CD4-positive, alpha-beta T cell treated with Interleukin-21 for 1 hour (primary cell): ENCODE results near the gene KCNK13.
"Not testable (repeated sequence)": the region's sequence is repeated elsewhere in the genome, so short reads cannot be mapped to it uniquely, and the experiment has no call there.

Experiments used
- DNase-seq: peaks from one replicate; pipeline ENCODE4 v3.0.0-alpha.2; 2020

Gene KCNK13

DNA sequence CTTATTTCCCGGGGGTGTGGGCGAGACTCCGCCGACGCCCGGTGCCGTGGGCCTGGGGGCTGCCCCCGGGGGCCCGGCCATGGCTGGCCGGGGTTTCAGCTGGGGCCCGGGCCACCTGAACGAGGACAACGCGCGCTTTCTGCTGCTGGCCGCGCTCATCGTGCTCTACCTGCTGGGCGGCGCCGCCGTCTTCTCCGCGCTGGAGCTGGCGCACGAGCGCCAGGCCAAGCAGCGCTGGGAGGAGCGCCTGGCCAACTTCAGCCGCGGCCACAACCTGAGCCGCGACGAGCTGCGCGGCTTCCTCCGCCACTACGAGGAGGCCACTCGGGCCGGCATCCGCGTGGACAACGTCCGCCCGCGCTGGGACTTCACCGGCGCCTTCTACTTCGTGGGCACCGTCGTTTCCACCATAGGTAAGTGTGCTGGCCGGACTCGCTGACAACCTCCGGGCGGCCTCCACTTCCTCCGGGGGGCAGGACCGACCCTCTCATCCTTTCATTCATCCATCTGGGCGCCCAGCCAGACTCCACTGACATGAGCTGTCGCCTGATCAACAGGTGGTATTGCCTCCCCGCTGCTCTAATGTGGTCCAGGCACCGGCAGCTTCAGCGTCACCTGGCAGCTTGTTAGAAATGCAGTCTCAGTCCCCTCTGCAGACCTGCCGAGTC lies 467 bp downstream of the KCNK13 start:
- no peak for DNase-seq

GRCh38 chr14:90062822-90063539 lies 1.2 kb downstream of the KCNK13 start:
- no peak for DNase-seq

DNA sequence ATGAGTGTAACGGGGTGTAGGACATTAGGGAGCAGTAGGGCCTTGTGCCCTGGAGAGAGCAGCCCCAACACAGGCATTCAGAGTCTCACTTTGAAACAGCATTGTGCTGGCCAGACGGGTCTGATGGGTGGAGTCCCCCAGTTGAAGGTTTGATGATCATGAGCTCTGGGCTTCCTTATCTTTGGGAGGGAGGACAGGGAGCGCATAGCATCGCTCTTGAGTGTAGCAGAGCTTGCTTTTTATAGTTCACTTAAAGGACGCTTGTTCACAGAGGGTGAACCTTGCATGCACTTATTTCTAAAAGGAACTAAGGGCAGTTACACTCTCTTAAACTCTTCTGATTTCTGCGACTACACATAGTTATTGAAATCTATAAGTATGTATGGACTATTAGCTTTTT lies 10.6 kb downstream of the KCNK13 start:
- DNase-seq, result no peak

DNA sequence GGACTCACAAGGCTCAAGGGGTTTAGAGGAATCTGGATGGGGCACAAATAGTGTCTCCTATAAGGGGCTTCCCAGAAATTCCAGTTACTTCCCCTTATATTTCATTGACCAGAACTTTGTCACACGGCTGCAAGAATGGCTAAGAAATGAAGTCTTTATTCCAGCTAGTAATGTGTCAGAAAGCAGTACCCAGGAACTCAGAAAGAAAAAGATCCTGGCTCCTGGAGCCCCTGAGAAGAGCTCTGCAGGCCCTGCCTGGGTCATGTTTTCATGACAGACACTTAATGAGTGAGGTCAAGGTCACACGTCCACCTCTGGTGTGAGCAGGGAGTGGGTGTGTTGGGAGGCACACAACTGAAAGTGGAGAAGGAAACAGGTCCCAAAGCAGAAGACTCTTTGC lies 17.8 kb downstream of the KCNK13 start:
- DNase-seq, result no peak

GRCh38 chr14:90087433-90087832 lies 25.6 kb downstream of the KCNK13 start:
- peak; percentile 28 for DNase-seq

- DNase-seq, result no peak
These were observed 26.4 kb downstream of the KCNK13 start for GRCh38 chr14:90088176-90088575.

GRCh38 chr14:90089486-90089885 lies 27.7 kb downstream of the KCNK13 start:
- DNase-seq, result not testable (repeated sequence)

GRCh38 chr14:90091393-90091792 lies 29.6 kb downstream of the KCNK13 start:
- DNase-seq, result no peak

GRCh38 chr14:90093942-90094595 lies 32.3 kb downstream of the KCNK13 start:
- DNase-seq, result no peak

GRCh38 chr14:90095096-90095495 lies 33.3 kb downstream of the KCNK13 start:
- no peak for DNase-seq

- no peak for DNase-seq
These were observed 34.8 kb downstream of the KCNK13 start for GRCh38 chr14:90096566-90096965.

GRCh38 chr14:90103808-90104207 lies 42.0 kb downstream of the KCNK13 start:
- DNase-seq, result no peak

- DNase-seq, result no peak
These were observed 44.0 kb downstream of the KCNK13 start for GRCh38 chr14:90105756-90106155.

- DNase-seq, result no peak
These were observed 46.0 kb downstream of the KCNK13 start for GRCh38 chr14:90107789-90108188.

GRCh38 chr14:90109858-90110257 lies 48.1 kb downstream of the KCNK13 start:
- no peak for DNase-seq

DNA sequence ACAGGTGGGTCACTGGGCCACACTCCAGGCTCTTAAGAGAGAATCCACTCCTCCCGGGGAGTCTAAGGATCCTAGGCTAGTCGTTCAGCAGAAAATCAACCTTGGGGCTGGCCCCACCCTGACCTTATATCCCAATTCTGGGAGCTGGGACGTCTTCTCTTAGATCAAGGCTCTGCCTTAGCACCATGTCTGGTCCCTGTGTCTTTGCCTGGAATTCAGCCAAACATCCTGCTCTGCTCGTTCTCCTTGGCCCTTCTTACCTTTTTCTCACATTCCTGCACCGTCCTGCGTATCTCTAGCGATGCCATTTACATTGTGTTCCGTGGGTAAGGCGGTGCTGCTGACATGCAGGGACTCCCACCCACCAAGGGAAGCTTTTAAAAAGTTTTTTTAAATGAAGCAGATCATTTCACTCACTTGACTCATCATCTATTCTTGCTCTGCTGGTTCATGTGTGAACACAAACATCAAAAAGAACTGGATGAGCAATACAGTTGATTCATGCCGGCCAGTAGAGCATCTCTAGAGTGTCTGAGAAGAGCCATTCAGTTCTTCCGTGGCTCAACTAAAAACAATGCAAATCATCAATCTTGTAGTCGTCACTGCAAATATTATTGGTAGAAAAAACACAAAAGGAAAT lies 50.2 kb downstream of the KCNK13 start:
- DNase-seq, result no peak

DNA sequence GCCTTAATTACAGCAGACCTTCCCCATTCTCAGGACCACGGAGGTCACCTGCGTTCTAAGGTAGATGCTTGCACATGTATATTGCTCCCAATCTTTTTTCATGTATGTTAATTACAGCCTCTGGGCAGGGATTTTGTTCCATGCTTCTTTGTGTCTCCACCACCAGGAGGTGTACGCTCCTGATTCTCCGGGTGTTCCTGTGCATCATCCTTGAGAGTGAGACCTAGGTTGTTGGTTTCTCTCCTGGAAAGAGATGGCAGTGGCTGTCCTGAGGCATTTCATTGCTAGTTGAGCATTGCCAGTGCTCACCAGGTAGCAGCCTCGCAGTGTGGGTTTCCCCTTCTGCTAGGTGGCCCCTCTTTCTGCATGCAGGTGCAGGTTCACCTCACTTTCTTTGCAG lies 52.8 kb downstream of the KCNK13 start:
- DNase-seq, result no peak

- no peak for DNase-seq
These were observed 54.0 kb downstream of the KCNK13 start for GRCh38 chr14:90115780-90116179.

- DNase-seq, result no peak
These were observed 54.6 kb downstream of the KCNK13 start for GRCh38 chr14:90116444-90116843.

- no peak for DNase-seq
These were observed 56.2 kb downstream of the KCNK13 start for GRCh38 chr14:90118027-90118426.

- DNase-seq, result no peak
These were observed 64.5 kb downstream of the KCNK13 start for GRCh38 chr14:90126260-90126659.

DNA sequence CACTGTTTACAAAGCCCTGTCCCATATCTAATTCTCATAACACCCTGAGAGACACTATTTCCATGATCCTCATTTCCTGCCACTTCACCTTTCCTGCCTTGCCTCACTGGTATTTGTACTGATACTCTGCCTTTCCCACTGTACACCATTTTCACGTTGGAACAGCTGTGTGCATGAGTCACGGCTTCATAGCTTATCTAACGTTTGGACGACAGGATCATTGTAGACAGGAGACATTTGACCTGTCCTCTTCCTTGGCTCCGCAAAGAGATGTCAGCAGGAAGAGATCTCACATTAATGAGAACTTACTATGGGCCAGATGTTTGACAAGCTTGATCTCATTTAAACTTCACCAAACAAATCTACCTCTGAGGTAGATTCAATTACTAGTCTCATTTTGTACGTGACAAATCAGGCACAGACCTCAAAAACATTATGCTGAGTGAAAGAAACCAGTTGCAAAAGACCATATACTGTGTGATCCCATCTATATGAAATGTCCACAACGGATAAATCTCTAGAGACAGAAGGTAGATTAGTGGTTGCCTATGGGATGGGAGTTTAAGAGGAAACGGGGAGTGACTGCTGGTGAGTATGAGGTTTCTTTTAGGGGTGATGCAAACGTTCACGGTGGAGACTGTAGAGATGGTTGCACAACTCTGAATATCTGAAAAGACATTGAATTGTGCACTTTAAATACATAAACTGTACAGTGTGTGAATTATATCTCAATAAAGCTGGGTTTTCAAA lies 71.2 kb downstream of the KCNK13 start:
- DNase-seq, result no peak

DNA sequence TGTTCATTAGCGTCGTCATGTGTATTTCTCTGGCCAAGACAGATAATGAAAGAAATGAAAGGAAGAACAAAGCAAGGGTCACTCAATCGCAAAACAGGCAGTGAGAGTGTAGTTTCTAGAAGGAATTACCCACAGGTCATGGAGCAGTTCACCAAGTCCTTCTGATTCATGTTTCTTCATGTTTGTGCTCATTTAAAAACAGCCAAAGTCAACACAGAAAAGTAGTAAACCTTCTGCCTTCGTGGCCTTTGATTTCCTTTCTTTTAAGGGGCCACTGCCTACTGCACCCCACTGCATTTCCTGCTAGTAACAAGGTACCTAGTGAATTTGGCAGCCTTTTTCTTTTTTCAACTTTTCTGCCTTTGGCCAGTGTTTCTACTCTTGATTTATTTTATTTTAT lies 75.1 kb downstream of the KCNK13 start:
- DNase-seq, result no peak
